Parathyroid adenoma (tissue), 2 donors: ENCODE results near the gene MBD3L1.

ENCODE experiments used
- H2AFZ ChIP-seq: fragments of 300-600 bp; sonication (generic); one replicate; pipeline ENCODE4 v1.7.0; 2017; ENCODE audit warnings: antibody characterized with exemption, mild to moderate bottlenecking
- H3K27ac ChIP-seq: fragments of 300-600 bp; sonication (generic); one replicate; pipeline ENCODE4 v1.7.0; 2017
- H3K27me3 ChIP-seq: fragments of 300-600 bp; sonication (generic); one replicate; pipeline ENCODE4 v1.7.0; 2017; ENCODE audit warnings: low read length; ENCODE audit not compliant: control insufficient read depth, insufficient read depth
- H3K36me3 ChIP-seq: fragments of 300-600 bp; sonication (generic); one replicate; pipeline ENCODE4 v1.7.0; 2017; ENCODE audit warnings: low read length; ENCODE audit not compliant: control insufficient read depth, insufficient read depth
- H3K4me1 ChIP-seq: fragments of 300-600 bp; sonication (generic); one replicate; pipeline ENCODE4 v1.7.0; 2017; ENCODE audit warnings: control low read depth
- H3K4me2 ChIP-seq: fragments of 300-600 bp; sonication (generic); one replicate; pipeline ENCODE4 v1.7.0; 2017; ENCODE audit warnings: low read length
- H3K4me3 ChIP-seq: fragments of 300-600 bp; sonication (generic); one replicate; pipeline ENCODE4 v1.7.0; 2017; ENCODE audit warnings: low read depth, low read length
- H3K79me2 ChIP-seq: fragments of 300-600 bp; sonication (generic); one replicate; pipeline ENCODE4 v1.7.0; 2017; ENCODE audit warnings: control low read depth
- H3K9ac ChIP-seq: fragments of 300-600 bp; sonication (generic); one replicate; pipeline ENCODE4 v1.7.0; 2017; ENCODE audit warnings: mild to moderate bottlenecking
- H3K9me3 ChIP-seq: fragments of 300-600 bp; sonication (generic); one replicate; pipeline ENCODE4 v1.7.0; 2017; ENCODE audit warnings: low read length; ENCODE audit not compliant: control insufficient read depth
- TF ChIP-seq, protein P1 (sequence below): fragments of 300-600 bp; sonication (generic); IDR thresholded peaks from one replicate; pipeline ENCODE4 v1.7.0; 2017; ENCODE audit warnings: antibody characterized with exemption, mild to moderate bottlenecking
- donor health status: primary hyperparathyroidism.

The MBD3L1 gene

DNA sequence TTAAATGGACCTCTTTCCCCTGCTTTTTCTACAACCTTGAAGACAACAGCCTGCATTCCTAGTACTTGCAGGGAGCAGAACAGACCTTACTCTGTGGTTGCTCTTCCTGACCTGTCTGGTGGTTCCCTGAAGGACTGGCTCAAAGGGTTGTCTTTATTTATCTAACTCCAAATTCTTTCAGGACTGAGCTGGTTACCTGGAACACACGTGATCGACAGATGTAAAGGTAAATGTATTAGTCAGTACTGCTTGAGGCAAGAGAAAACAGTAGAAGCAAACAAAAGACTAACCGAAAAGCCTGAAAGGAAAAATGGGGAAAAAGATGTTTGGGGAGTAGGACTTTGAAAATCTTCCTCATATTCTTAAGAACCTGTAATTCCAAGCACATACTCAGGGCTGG, 18.0 kb upstream of the MBD3L1 start:
- TF ChIP-seq, protein P1, sequence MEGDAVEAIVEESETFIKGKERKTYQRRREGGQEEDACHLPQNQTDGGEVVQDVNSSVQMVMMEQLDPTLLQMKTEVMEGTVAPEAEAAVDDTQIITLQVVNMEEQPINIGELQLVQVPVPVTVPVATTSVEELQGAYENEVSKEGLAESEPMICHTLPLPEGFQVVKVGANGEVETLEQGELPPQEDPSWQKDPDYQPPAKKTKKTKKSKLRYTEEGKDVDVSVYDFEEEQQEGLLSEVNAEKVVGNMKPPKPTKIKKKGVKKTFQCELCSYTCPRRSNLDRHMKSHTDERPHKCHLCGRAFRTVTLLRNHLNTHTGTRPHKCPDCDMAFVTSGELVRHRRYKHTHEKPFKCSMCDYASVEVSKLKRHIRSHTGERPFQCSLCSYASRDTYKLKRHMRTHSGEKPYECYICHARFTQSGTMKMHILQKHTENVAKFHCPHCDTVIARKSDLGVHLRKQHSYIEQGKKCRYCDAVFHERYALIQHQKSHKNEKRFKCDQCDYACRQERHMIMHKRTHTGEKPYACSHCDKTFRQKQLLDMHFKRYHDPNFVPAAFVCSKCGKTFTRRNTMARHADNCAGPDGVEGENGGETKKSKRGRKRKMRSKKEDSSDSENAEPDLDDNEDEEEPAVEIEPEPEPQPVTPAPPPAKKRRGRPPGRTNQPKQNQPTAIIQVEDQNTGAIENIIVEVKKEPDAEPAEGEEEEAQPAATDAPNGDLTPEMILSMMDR = no peak
- peaks cover 28% of the 10 kb centered on the region for H3K36me3 ChIP-seq
- H3K4me3 ChIP-seq = no peak overlapping the region

DNA sequence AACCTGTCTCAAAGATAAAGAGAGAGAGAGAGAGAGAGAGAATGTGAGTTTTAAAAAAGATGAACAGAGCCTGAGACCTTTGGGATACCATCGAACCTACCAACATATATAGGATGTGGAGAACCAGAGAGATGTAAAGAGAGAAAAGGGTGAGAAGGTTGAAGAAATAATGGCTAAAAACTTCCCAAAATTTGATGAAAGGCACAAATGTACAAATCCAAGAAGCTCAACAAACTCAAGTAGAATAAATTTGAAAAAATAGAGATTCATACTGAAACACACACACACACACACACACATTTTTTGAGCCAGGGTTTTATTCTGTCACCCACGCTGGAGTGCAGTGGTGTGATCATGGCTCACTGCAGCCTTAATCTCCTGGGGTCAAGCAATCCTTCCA, 16.4 kb upstream of the MBD3L1 start:
- peaks cover 22% of the 10 kb centered on the region for H3K36me3 ChIP-seq
- H3K4me1 ChIP-seq = no peaks in the 10 kb centered on the region
- H2AFZ ChIP-seq = no peak overlapping the region
- no peaks in the 10 kb centered on the region for H3K27me3 ChIP-seq
- no peak overlapping the region for H3K4me2 ChIP-seq
- no peak overlapping the region for H3K9ac ChIP-seq
- TF ChIP-seq, protein P1 = no peak
- no peak overlapping the region for H3K27ac ChIP-seq
- H3K4me3 ChIP-seq = no peak overlapping the region
- no peaks in the 10 kb centered on the region for H3K79me2 ChIP-seq
- peaks cover 22% of the 10 kb centered on the region for H3K9me3 ChIP-seq

More for the DNA sequence above, 18.0 kb upstream of the MBD3L1 start:
- Histone ChIP-seq H3K27ac (no peak overlapping the region), H3K27me3 (no peaks in the 10 kb centered on the region), H3K79me2 (no peaks in the 10 kb centered on the region), H3K9me3 (peaks cover 22% of the 10 kb centered on the region), H2AFZ (no peak overlapping the region), H3K4me1 (no peaks in the 10 kb centered on the region), H3K4me2 (no peak overlapping the region), H3K9ac (no peak overlapping the region)

DNA sequence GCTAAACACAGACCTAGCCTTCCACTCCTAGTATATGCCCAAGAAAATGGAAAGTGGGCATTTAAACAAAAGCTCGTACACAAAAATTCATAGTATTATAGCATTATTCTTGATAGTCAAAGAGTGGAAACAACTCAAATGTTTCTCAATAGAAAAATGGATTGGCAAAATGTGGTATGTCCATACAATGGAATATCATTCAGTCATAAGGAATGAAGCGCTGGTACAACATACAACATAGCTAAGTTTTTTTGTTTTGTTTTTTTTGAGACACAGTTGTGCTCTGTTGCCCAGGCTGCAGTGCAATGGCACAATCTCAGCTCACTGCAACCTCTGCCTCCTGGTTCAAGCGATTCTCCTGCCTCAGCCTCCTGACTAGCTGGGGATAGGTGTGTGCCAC, 11.9 kb upstream of the MBD3L1 start:
- no peak overlapping the region for H3K27ac ChIP-seq
- no peak overlapping the region for H3K4me2 ChIP-seq
- no peak overlapping the region for H2AFZ ChIP-seq
- H3K4me3 ChIP-seq = no peak overlapping the region
- H3K36me3 ChIP-seq = no peaks in the 10 kb centered on the region
- H3K9ac ChIP-seq = no peak overlapping the region
- TF ChIP-seq, protein P1 = no peak
- H3K79me2 ChIP-seq = peaks cover 6% of the 10 kb centered on the region
- H3K9me3 ChIP-seq = peaks cover 5% of the 10 kb centered on the region
- no peaks in the 10 kb centered on the region for H3K27me3 ChIP-seq
- H3K4me1 ChIP-seq = no peaks in the 10 kb centered on the region

DNA sequence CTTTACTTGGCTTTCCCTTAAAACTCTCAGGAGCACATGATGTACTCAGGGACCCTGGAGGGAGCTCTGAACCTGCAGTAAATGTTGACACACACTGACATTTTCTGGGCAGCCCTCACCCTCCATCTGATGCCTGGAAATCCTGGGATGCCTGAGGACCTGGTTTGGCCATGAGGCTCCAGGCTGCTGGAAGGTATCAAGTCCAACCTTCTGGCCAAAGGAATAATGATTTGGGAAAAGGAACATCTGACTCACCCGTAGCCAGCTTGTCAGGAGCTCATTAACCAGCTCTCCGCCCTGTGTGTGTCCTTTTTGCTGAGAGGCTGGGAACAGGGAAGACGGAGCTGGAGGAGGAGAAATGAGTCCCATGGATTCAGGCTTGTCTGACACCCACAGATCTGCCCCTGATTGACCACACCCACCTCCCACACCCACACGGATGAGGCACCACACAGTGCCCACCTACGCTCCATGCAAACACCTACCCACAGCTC, 10.4 kb upstream of the MBD3L1 start:
- TF ChIP-seq, protein P1 = no peak
- no peak overlapping the region for H3K4me3 ChIP-seq
- no peak overlapping the region for H2AFZ ChIP-seq
- no peak overlapping the region for H3K27ac ChIP-seq
- H3K36me3 ChIP-seq = no peaks in the 10 kb centered on the region
- no peak overlapping the region for H3K9ac ChIP-seq
- H3K4me1 ChIP-seq = no peaks in the 10 kb centered on the region
- H3K4me2 ChIP-seq = no peak overlapping the region
- H3K79me2 ChIP-seq = peaks cover 10% of the 10 kb centered on the region
- no peaks in the 10 kb centered on the region for H3K9me3 ChIP-seq
- no peaks in the 10 kb centered on the region for H3K27me3 ChIP-seq

DNA sequence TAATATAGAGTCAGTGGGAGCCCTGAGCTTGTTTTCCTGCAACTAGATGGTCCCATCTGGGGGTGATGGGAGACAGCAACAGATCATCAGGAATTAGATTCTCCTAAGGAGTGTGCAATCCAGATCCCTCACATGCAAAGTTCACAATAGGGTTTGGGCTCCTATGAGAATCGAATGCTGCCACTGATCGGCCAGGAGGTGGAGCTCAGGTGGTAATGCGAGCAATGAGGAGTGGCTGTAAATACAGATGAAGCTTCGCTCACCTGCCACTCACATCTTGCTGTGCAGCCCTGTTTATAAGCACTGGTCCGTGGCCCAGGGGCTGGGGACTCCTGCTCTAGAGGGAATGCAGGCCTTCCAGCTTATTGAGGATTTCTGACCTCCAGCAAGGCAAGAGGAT, 5.8 kb upstream of the MBD3L1 start:
- Histone ChIP-seq H3K4me1 (no peaks in the 10 kb centered on the region), H3K36me3 (no peaks in the 10 kb centered on the region), H2AFZ (no peak overlapping the region), H3K4me2 (no peak overlapping the region), H3K27ac (no peak overlapping the region), H3K4me3 (no peak overlapping the region), H3K27me3 (no peaks in the 10 kb centered on the region), H3K9me3 (no peaks in the 10 kb centered on the region), H3K9ac (no peak overlapping the region), H3K79me2 (peaks cover 12% of the 10 kb centered on the region)
- TF ChIP-seq, protein P1 = no peak
